ENCODE data around the gene OXA1L.

DNA sequence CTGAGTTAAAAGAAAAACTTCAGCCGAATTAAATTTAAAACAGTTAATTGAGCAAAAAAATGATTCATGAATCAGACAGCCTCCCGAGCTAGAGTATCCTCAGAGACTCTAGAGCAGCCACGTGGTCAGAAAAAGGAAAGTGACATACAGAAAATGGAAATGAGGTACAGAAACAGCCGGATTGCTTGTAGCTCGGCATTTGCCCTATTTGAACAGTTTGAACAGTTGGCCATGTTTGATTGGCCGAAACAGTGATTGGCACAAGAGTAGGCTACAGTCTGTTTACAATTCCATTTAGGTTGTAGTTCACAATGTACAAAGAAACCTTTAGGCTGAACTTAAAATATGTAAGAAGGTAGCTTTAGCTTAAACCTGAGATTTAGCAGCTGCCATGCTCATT is 12.9 kb upstream of the OXA1L start:
- TF ChIP-seq CTCF (IDR thresholded peaks at IDR 0.05), result no peak
- TF ChIP-seq POLR2AphosphoS5 (IDR thresholded peaks at IDR 0.05), result no peak
- TF ChIP-seq POLR2A (IDR thresholded peaks at IDR 0.05), result no peak

All from prostate gland (tissue), 2 donors.